ENCODE results near the gene ITGA6.

Gene ITGA6

GRCh38 chr2:172465417-172466334 is 38.3 kb downstream of the ITGA6 start:
- DNase-seq = peak; percentile 67

DNA sequence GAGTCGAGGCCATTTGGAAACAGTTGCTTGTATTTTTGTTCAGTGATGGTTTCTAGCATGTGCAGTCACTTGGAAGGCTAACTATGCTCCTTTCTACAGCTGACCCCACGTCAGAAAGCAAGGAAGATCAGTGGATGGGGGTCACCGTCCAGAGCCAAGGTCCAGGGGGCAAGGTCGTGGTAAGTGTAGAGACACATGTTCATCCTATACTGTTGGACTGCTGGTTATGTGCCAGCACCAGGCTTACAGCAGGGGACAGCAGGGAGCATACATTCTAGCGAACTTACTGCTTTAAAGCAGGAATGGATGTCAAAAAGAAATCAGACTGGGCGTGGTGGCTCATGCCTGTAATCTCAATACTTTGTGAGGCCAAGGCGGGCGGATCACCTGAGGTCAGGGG is 40.0 kb downstream of the ITGA6 start:
- no peak for DNase-seq

DNA sequence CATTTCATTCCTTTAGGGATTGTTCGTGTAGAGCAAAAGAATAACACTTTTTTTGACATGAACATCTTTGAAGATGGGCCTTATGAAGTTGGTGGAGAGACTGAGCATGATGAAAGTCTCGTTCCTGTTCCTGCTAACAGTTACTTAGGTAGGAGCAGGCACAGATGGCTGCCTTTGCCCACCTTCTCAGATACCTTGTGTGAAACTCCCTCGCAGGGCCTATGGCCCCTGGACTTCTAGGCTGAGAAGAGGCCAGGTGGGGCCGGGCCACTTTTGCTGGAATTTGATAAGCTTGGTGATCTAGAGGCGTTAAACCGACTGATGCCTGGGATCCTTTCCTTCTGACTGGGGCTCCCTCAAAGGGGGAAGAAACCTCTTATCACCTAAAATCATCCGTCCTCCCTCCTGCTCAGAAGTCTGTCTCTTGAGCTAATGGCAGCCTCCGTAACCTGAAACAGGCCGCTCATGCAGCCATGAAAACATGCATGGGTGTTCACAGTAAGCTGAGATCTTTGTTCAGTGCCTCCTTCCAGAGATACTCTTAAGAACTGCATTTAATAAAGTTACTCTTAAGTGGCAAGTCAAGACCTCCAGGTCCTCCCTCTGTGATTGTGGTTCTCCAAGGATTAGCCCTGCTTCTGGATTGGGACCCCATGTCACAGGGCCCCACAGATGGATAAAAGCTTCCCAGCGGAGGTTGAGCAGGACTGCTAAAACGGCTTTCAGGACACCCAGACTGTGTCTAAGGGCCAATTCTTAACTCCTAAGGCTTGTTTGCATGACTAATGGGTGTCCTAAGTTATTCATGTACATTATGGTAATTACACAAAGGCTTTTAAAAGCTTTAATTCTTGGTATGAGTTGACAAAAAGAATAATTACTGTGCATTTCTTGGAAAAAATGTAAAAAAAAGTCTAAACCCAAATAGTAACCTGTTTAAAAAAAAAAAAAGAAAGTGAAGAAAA is 43.9 kb downstream of the ITGA6 start:
- DNase-seq = no peak

GRCh38 chr2:172472446-172473033 is 45.2 kb downstream of the ITGA6 start:
- no peak for DNase-seq

DNA sequence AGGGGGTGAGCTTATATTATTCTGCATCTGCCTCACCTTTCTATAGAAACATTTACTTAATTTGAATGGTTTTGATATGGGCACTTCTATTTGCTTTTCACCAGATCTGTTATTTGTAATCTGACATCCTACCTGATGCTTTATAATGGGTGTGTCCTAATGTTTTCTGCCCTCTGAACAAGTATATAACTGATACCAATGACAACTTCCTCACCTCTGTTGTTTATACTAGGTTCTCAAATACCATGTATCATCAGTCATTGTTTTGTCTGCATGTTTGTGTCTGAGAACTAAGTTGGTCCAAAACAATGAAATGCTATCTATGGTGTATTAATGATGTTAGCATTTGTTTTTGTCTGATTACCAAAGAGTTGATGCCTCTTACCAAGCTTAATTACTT is 45.8 kb downstream of the ITGA6 start:
- no peak for DNase-seq

- DNase-seq = no peak
These were observed 51.0 kb downstream of the ITGA6 start for GRCh38 chr2:172478353-172478752.

DNA sequence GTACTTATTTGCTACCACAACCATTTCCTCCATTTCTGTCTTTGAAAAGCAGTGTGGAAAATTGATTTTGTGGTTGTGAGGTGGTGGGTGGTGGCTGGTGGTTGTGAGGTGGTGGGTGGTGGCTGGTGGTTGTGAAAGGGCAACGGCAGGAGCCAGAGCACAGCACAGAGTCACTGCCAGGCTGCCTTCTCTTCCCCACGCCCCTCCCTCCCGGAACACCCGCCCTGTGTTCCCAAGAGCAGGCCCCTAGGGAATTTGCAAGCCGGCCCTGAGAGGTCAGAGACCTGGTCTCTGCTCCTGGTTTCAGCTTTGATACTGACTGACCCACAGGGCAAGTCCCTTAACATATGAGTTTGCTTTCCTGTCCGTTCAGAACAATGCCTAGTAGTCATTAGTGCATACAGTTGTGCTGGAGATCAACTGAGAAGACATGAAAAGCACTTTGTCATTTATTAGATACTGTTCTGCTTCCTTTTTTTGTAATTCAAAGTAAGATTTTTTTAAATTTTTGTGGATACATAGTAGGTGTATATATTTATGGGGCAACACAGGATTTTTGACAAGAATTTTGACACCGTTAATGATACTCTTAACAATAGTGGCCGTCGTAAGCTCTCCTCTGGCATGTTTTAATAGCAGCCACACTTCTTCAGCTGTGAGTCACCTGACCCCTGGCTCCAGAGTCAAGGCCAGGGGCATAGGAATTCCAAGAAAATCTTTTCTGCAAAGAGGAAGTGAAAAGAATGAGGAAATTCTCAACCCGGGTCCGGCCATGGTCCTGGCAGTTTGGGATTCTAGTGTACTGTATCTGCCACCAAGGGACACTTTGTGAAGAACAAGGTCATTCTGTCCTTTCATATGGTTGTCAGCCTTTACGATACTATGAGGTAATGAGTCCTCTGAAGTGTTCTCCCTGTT is 53.2 kb downstream of the ITGA6 start:
- no peak for DNase-seq

- DNase-seq = no peak
These were observed 54.3 kb downstream of the ITGA6 start for GRCh38 chr2:172481507-172482262.

- no peak for DNase-seq
These were observed 56.9 kb downstream of the ITGA6 start for GRCh38 chr2:172484253-172484652.

- no peak for DNase-seq
These were observed 57.3 kb downstream of the ITGA6 start for GRCh38 chr2:172484706-172485105.

DNA sequence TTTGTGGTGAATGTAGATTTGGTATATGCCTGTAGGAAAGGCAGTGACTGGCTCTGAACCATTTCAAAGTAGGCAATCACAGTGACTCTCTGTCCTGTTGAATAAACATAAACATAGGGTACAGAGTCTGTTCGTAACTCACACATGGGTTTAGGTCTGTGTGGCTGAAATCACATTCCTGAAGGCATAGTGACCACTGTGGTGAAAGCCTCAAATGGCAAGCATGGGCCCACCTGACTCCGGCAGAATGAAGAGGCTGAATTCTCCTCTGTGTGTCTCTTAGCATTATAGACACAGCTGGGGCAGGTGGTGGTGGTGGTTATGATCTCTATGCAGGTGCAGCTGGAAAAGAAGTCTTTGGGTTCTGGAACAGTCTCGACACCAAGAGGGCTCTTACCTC is 61.2 kb downstream of the ITGA6 start:
- no peak for DNase-seq

- DNase-seq = no peak
These were observed 62.3 kb downstream of the ITGA6 start for GRCh38 chr2:172489681-172490080.

DNA sequence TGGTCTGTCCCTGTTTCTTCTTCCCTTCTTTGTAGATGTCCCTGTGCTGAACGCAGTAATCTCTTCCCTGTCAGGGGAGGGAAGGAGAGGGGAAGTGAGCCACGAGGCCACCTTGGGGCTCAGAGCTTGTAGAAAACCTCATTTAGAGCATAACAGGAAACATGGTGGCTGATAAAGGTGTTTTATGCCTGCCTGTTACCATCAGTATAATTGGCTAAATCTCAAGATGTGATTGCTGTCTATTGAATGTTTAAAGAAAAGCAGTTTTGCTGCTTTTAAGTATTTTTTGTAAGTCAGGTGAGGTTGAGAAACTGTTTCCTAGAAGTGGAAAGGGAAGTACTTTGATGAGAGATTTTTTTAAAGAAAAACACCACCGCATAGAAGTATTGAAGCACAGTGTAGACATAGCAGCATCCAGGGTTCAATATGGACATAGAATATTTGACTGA is 68.8 kb downstream of the ITGA6 start:
- DNase-seq = no peak

GRCh38 chr2:172507199-172507598 is 79.8 kb downstream of the ITGA6 start:
- no peak for DNase-seq

GRCh38 chr2:172510088-172510487 is 82.7 kb downstream of the ITGA6 start:
- no peak for DNase-seq

DNA sequence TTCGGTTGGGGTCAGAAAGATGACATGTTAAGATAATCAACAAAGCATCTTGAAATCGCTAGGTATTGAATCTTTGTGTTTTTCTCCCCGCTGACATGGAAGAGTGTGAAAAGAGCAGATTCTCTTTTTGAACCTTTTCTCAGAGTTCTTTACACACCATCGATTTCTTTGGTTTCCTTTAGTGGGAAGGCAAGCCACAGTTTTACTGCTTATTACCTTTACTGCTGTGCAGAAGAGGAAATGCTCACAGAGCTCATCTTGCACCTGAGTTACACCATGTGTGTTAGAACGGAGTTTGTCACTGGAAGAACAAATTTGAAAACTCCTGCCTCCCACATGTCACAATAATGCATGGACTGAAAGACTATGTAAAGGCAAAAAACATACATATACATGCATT is 83.2 kb downstream of the ITGA6 start:
- no peak for DNase-seq

- no peak for DNase-seq
These were observed 85.6 kb downstream of the ITGA6 start for GRCh38 chr2:172512810-172513523.

DNA sequence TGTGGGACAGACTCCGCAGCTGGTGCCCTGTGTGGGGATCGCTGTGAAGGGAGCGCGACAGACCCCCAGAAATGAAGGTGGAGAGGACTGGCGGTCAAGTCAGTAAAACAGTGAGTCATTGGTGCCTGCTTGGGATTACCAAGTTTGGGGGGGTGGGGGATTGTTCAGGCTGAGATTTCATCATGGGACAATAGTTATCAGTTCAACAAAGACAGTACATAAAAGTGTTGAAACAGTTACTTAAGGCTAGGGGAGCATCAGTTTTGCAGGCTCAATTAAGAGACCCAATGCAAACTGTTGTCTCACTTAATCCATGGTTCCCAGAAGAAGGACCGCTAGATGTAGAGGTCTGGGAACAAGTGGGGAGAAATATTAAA is 86.1 kb downstream of the ITGA6 start:
- DNase-seq = no peak

DNA sequence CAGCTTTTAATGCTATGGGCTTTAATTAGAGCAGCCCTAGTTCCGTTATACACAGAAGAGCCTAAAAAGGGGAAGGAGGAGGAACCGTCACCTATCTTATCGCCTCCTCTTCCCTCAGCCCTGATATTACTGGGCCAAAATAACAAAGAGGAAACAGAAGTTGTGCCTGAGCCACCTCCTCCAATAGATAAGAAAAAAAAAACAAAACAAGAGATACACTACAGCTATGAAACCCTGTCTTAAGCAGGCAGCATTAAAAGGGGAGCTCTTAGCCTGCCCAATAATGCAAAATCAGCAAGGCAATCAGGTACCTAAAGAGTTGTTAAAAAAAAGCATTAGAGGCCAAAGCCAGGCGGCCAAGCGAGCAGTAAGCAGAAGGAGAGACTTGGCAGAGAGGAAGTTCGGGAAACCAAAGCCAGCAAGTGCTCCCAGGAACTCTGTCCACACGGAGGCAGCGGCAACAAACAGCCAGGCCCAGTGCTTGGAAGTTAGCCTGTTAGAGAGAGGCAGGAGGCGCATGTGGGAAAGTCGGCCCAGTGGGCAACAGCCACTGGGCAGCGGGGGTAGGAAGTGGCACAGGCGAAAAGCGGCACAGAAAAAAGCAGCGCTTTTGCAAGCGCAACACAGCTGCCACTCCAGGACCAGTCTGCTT is 86.7 kb downstream of the ITGA6 start:
- DNase-seq = no peak

DNA sequence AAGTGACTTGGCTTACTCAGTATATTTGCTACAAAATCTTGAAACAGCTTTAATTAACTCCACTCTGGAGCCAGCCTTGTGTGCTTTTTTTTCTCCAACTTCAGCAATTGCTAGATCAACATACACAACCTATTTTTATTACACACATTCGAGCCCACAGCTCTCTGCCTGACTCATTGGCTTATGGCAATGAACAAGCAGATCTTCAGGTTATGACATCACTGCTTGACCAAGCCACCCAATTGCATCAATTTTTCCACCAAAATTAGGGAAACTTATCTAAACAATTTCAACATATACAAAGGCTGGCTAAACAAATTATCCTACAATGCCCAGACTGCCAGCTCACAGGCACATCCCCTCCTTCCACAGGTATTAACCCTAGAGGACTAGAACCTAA is 88.9 kb downstream of the ITGA6 start:
- DNase-seq = no peak

Data from effector CD4-positive, alpha-beta T cell (primary cell).